Activated CD4-positive, alpha-beta T cell treated with anti-CD3 and anti-CD28 coated beads for 4 hours (primary cell): ENCODE results near the gene INCA1.
"Not testable (repeated sequence)": the region's sequence is repeated elsewhere in the genome, so short reads cannot be mapped to it uniquely, and the experiment has no call there.

ENCODE experiments used
- DNase-seq, 2 donors: peaks; one replicate each; pipeline ENCODE4 v3.0.0-alpha.2; 2020

Gene INCA1, protein sequence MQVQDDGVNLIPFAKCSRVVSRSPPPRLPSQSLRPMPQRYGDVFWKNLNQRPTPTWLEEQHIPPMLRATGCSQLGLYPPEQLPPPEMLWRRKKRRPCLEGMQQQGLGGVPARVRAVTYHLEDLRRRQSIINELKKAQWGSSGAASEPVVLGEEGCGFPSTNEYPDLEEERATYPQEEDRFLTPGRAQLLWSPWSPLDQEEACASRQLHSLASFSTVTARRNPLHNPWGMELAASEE

DNA sequence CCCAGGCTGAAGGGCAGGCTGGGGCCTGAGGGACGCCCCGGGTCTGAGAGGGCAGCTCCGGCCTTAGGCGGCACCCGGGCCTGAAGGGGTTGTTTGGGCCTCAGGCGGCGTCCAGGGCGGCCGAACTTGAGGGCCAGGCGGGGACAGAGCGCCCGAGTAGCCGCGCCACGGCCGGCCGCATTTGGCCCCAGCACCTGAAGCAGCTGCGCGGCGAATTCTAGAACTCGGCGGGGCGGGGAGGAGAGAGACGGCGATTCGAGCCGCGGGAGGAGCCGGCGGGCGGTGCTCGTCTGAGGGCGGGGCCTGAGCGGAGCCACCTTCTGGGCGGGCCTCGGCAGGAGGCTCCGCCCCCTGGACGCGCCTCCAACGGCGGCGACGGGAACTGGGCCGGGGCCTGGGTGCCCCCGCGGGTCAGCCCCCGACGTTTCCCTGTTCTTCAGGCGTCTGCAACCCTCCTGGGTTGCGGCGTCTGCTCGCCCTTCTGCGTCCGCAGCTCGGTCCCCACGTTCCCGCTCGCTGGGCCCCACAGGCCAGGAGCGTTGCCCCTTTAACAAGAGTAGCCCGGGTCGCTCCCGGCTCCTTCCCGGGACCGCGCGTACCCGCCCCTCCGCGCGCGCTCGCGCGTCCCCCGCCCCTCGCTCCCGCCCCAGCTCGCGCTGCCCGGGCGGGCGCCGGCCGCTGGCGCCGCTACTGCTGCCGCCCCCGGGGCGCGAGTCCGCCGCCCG lies at the start of gene INCA1, which contains the start of gene KIF1C:
INCA1 (minus strand) TSS at position 221 of the 725 bp plus-strand sequence. CDS start 3,085 bp downstream, outside the sequence.
KIF1C (plus strand) TSS at position 649 of the 725 bp plus-strand sequence. CDS start 2,297 bp downstream, outside the sequence.
- DNase-seq, result peak; percentile 88 to 90

DNA sequence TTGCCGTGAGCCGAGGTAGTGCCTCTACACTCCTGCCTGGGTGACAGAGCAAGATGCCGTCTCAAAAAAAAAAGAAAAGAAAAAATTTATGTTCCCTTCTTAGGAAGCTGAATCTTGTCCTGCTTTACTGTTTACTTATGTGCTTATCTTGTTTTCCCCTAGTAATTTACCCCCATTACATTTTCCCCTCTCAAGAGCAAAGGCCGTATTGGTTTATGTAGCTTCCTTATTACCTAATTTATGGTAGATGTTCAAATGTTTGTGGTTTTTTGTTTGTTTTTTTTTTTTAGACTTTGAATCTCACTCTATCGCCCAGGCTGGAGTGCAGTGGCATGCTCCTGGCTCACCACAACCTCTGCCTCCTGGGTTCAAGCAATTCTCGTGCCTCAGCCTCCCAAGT lies 48.2 kb upstream of the INCA1 start:
- no peak for DNase-seq

DNA sequence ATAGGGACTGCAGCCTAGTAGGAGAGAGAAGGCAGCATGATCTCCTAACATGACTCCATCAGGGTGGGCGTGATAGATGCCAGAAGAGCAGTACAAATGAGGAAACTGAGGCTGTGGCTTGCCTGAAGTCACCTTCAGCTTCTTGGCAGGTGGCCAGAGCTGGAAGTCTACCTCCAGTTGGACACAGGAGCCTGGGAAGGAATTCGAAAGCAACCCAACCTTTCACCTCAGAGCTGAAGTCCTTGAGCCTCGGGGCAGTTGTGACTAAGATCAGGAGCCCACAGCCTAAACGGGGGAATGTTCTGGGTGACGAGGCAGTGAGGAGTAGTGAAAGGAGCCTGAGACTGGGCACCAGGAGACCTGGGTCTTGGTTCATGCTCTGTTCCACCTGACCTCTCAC lies 47.3 kb upstream of the INCA1 start:
- DNase-seq, result no peak

DNA sequence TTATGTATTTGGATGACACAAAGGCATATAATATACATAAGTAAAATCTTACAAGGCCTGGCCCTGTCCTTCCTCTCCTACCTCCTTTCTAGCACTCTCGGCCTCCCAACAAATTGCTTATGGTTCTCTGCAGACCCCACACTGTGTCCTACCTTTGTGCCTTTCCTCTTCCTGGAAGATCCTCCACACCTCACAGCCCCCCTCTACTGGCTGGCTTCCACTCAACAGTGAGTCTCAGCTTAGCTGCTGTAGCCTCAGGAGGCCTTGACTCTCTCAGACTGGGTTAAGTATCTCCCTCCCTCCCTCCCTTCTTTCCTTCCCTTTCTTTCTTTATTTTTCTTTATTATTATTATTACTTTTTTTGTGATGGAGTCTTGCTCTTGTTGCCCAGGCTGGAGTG lies 46.2 kb upstream of the INCA1 start:
- no peak for DNase-seq

DNA sequence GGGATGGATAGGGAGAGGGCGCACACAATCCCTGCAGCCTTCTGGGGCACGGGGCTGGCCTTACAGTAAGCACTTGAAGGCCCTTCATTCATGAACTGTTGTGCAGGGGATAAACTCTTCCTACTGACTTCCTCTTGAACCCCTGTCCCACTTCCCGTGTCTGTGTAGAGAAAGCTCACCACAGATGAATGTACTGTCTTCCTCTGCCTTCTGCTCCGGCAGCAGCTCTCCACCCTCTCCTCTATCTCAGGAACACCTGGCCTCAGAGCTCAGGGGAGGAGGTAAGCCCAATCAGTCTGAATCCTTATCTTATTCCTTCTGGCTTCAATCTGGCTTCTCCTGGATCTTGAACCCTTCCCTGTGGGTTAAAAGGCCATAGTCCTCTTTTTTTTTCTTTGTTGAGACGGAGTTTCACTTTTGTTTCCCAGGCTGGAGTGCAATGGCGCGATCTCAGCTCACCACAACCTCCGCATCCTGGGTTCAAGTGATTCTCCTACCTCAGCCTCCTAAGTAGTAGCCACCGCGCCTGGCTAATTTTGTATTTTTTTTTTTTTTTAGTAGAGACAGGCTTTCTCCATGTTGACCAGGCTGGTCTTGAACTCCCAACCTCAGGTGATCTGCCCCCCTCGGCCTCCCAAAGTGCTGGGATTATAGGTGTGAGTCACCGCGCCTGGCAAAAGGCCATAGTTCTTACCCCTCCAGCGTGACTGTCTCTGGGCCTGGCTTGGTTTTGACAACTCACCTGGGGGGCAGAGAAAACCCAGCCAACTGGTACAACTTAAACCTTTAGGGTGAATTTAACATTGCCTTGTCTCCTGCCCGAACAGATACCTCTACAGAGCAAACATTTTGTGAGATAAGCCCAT lies 45.1 kb upstream of the INCA1 start:
- peak; percentile 41 to 47 for DNase-seq

DNA sequence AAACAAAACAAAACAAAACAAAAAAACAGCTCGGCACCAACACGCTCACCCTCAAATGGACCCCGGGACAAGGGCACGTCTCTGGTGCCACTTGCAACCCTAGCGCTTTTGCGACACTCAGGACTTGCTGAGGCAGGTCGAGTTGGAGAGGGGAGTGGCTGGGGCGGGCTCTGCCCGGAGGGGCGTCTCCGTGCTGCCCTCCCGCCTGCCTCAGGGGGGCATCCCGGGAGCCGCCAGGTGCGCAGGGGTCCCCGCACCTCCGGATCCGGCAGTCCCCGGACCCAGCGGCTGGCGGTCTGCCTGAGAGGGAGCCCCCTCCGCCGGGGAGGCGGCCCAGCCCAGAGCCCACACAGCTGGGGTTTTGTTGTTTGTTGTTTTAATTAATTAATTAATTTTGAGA lies 38.0 kb upstream of the INCA1 start, which contains the start of gene SLC52A1:
SLC52A1 (minus strand) TSS at position 112 of the 400 bp plus-strand sequence. CDS start 820 bp downstream, outside the sequence.
- DNase-seq, result no peak

DNA sequence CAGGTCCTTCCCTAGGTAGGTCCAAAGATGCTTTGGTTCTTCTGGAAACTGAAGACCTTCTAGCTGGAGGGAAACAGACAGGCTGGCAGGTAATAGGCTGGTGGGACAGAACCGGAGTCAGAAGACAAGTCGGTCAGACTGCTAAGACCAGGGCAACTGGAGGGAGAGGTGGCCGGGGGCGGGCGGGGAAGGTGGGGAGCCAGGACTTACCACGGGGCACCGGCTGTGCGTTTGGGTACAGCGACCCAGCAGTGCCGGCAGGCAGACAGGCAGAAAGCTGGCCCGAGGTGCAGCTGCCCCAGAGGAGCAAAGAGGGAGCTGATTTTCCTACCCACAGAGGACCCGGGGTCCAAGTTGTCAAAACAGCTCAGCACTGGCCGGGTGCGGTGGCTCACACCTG lies 37.3 kb upstream of the INCA1 start:
- no peak for DNase-seq

DNA sequence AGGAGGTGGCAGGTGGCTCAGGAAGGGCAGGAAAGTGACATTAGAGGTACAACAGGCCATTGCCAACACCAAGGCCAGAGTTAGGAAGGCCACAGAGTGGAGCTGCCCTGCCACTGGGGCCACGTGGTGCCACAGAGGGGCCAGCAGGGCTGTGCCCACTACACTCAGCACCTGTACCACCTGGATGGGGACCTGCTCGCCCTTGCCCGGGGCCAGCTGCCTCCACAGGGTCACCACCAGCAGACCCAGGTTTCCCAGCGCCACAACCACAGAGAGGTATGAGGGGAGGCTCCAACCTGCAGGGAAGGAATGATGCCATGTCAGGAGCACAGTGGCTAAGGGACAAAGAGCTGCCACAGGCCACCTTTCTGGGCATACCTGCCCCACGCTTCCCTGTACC lies 36.7 kb upstream of the INCA1 start:
- DNase-seq, result no peak

DNA sequence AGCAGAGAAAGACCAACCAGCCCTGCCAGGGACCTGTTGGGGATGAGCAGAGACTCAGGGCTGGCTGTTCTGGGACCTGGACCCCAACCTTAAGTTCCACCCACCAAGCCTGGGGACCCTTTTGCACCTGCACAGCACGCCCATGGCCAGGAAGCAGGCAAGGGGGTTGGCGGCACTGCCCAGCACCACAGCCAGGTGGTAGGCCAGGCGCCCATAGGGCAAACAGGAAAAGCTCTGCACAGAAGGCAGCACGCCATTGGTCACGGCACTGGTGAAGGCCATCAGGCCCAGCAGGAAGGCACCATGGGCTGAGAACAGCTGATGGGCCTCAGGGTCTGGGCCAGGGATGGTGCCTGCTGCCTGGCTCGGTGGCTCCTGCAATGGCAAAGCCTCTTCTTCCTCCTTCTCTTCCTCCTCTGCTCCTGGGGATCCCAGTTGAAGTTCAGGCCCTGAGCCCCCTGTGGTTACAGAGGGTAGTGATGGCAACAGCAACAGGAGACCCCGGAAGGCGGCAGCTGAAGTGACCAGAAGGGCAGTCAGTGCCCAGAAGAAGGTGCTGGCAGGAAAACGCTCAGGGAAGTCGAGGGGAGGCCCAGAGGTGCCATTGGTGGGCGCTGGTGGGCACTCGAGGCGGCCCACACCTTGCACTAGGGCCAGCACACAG lies 36.2 kb upstream of the INCA1 start:
- no peak for DNase-seq

DNA sequence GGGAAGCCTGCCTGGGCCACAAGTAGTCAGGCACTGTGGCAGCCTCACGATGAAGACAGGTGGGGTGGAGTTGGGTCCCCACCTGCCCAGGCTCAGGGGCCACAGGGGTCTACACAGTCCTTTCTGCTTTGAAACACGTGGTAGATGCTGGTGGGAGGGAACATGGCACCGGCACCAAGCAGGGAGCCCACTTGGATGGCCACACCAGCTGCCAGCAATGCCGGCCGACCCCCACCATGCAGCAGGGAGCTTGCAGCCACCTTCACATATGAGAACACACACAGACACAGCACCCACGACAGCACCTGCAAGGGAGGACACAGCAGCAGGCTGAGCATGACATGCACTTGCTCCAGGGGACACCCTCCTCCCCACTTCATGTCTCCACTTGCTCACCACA lies 35.5 kb upstream of the INCA1 start:
- DNase-seq, result no peak

DNA sequence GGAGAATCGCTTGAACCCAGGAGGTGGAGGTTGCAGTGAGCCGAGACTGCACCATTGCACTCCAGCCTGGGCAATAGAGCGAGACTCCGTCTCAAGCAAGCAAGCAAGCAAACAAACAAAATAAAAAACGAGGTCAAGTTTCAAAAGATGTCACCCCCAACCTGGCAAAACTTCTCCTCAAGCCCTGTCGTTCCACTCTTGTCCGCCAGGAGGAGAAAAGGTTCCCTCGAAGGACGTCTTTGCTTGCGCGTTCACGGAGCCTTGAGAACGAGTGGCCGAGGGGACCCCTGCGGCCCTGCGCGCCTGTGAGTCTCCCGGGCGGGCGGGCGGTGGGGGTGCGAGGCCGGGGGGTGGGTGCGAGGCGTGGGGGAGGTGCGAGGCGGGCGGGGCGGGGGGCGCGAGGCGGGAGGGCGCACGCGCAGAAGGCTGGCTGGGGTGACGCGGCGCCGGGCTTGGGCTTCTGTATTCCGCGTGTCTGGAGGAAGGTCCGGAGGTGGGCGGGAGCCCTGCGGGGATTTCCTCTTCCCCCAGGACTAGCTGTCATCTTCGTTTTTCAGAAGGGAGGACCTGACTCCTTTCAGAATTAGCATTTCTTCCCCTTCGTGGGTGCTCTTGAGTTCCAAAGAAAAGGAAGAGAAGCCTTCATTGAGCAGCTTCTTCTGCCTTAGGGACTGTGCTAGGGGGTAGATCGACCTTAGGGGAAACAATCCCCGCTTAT lies 34.2 kb upstream of the INCA1 start:
- DNase-seq, result peak; percentile 85 to 87

DNA sequence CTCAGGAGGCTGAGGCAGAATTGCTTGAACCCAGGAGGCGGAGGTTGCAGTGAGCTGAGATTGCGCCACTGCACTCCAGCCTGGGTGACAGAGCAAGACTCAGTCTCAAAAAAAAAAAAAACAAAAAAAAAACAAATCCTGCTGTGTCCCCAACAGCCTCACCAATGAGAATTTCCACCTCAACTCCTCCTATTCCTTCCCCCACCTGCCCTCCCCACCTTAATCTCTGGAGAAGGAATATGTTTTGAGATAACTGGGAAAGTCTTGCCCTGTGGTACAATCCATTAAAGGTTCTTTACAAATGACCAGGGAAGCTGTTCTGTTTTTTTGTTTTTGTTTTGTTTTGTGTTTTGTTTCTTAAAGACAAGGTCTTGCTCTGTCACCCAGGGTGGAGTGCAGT lies 32.8 kb upstream of the INCA1 start:
- not testable (repeated sequence) for DNase-seq

DNA sequence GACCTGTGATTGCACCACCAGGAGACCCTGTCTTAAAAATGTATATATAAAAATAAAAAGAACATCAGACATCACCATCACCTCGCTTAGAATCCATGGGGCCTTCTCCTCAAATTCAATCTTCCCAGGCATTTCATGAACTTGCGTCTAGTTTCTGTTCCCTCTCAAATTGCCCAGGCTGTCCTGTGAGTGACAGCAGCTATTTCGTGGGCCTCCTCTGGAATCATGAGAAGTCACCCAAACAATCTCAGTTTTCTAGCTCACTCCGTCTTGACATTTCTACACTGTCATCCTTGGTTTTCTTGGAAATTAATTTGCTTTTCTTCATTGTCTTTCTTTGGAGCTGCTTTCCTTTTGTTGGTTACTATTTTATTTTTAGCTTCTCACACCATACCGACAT lies 30.6 kb upstream of the INCA1 start:
- DNase-seq, result no peak

DNA sequence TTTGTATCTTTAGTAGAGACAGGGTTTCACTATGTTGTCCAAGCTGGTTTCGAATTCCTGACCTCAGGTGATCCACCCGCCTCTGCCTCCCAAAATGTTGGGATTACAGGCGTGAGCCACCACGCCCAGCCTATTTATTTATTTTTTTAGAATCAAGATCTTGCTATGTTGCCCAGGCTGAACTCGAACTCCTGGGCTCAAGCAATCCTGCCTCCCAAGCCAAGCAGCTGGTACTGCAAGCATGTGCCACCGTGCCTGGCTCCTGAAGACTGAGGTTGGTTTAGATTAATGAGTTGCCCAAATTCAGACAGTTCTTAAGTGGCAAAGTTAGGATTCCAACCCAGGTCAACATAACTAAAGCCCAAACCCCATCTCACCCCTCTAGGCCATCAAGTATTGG lies 30.0 kb upstream of the INCA1 start:
- DNase-seq, result no peak

DNA sequence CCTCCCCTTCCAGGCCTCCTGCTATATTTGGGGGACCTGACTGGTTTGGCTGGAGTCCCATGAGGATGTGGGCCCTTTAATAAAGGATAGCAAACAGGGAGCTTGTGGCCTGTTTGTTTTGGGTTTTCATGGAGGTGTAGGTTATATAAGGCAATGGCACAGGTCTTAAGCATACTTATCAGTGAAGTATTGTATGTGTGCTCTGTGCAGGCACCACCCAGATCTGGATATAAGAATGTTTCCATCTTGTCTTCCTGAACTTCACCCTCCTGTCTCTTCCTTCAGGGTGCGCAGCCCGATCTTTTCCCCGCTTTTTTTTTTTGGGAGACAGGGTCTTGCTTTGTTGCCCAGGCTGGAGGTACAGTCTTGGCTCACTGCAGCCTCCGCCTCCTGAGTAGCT lies 27.3 kb upstream of the INCA1 start:
- no peak for DNase-seq

DNA sequence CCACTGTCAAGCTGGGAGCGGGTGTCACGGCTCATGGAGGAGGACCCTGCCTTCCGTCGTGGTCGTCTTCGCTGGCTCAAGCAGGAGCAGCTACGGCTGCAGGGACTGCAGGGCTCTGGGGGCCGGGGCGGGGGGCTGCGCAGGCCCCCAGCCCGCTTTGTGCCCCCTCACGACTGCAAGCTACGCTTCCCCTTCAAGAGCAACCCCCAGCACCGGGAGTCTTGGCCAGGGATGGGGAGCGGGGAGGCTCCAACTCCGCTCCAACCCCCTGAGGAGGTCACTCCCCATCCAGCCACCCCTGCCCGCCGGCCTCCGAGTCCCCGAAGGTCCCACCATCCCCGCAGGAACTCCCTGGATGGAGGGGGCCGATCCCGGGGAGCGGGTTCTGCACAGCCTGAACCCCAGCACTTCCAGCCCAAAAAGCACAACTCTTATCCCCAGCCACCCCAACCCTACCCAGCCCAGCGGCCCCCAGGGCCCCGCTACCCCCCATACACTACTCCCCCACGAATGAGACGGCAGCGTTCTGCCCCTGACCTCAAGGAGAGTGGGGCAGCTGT lies 26.3 kb upstream of the INCA1 start:
- DNase-seq, result no peak

DNA sequence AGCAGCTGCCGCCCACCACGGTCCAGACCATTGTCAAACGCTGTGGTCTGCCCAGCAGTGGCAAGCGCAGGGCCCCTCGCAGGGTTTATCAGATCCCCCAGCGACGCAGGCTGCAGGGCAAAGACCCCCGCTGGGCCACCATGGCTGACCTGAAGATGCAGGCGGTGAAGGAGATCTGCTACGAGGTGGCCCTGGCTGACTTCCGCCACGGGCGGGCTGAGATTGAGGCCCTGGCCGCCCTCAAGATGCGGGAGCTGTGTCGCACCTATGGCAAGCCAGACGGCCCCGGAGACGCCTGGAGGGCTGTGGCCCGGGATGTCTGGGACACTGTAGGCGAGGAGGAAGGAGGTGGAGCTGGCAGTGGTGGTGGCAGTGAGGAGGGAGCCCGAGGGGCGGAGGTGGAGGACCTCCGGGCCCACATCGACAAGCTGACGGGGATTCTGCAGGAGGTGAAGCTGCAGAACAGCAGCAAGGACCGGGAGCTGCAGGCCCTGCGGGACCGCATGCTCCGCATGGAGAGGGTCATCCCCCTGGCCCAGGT lies 24.9 kb upstream of the INCA1 start:
- no peak for DNase-seq

DNA sequence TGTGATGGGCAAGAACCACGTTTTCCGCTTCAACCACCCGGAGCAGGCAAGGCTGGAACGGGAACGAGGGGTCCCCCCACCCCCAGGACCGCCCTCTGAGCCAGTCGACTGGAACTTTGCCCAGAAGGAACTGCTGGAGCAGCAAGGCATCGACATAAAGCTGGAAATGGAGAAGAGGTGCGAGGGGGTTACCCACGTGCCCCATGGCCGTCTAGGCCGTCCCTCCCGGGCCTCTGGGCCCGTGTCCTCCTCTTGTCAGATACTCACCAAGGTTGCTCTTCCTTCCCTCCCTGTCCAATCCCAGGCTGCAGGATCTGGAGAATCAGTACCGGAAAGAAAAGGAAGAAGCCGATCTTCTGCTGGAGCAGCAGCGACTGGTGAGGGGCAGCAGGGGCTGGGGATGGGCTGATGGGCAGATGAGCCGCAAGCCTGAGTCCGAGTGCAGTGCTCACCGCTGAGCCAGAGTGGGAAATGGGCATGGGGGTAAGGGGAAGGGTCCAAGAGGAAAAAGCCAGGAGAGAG lies 23.2 kb upstream of the INCA1 start:
- no peak for DNase-seq

DNA sequence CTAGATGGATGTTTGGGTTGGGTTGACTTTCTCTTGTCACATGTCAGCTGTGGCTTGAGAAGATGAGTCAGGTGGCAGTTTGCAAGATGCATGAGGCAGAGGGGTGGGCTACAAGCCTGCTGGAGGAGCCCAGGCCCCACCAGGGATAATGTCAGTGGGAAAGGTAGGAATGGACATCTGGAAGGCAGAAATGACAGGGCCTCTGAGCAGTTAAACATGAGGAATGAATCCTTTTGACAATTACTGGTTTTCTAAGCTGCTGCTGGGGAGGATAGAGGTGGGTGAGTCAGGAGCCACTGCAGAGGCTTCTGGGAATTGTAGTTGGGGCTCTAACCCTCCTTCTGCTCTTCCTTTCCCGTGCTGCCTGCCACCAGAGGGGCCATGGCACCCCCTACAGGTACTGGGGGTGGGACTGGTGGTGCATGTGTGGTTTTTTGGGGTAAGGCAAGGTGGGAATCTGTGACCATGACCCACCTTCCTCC lies 22.2 kb upstream of the INCA1 start:
- peak; percentile 33 to 43 for DNase-seq

DNA sequence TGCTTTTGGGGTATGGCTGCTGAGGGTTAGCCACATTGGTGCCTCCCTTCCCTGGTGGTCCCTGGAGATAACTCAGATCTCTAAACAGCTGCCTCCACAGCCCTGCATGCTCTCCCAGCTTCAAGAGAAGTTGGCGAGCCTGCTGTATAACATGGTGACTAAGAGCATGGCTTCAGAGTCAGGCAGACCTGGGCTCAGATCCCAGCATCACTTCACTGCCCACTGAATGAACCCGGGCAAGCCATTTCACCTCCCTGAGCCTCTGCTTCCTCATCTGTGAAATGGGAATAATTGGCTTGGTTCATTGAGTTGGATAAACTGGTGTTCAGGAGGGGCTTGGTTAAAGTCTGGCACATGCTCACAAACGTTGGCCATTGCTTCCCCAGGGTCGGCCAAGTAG lies 17.0 kb upstream of the INCA1 start:
- DNase-seq, result no peak

DNA sequence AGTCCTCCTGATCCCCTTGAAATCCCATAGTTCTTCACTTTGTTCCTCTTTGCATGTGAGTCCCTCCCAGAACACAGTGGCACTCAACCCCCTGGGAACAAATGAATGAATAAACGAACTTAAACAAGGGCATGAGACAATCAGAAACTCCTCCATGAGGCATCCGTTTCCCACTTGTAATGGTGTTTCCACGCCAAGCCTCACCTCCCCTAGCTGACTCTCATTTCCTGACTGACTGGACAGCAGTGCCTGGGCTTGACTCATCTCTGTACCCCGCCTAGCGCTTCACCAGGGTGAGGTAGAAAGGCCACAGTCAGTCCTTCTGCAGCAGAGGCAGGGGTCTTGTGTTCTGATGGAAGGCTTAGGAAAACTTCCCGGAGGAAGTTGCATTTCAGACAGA lies 14.6 kb upstream of the INCA1 start:
- no peak for DNase-seq
